Measurements from ENCODE around the gene PFN1. TPM values are rescaled to one million over a fixed set of nuclear protein-coding genes. Genes with fewer than 3 reads are reported as not detected.

The PFN1 gene
- total and polyA plus RNA-seq, 2 experiments from 2014 or later, result 244 to 706 TPM

GRCh38 chr17:4974115-4974670 lies 25.9 kb upstream of the PFN1 start:
- Histone ChIP-seq H3K4me3 (no peak overlapping the region), H3K9me3 (ENCODE audit: low read depth) (no peaks in the 10 kb centered on the region), H3K36me3 (replicated peaks; ENCODE audit: insufficient read depth, low read depth) (no peaks in the 10 kb centered on the region), H3K27ac (no peak overlapping the region), H4K20me1 (ENCODE audit: insufficient read depth, poor library complexity, severe bottlenecking) (no peaks in the 10 kb centered on the region), H3K27me3 (no peaks in the 10 kb centered on the region), H2AFZ (no peak overlapping the region), H3K4me1 (ENCODE audit: insufficient read depth) (peaks cover 14% of the 10 kb centered on the region), H3K4me2 (no peak overlapping the region), H3K79me2 (peaks cover 41% of the 10 kb centered on the region), H3K9me2 (replicated peaks; ENCODE audit: insufficient read depth) (no peaks in the 10 kb centered on the region)
- 95% methylated on average over 9 of the region's 9 CpGs for WGBS (ENCODE audit: low lambda C conversion rate, missing lambda C conversion rate)
- no peak for DNase-seq (ENCODE audit: low spot score)
- TF ChIP-seq EZH2phosphoT487 (IDR thresholded peaks at IDR 0.05; ENCODE audit: low read depth, severe bottlenecking, unreplicated experiment) (no peak), EZH2 (IDR thresholded peaks at IDR 0.05; ENCODE audit: borderline replicate concordance) (no peak)
- TF ChIP-seq, protein P1, sequence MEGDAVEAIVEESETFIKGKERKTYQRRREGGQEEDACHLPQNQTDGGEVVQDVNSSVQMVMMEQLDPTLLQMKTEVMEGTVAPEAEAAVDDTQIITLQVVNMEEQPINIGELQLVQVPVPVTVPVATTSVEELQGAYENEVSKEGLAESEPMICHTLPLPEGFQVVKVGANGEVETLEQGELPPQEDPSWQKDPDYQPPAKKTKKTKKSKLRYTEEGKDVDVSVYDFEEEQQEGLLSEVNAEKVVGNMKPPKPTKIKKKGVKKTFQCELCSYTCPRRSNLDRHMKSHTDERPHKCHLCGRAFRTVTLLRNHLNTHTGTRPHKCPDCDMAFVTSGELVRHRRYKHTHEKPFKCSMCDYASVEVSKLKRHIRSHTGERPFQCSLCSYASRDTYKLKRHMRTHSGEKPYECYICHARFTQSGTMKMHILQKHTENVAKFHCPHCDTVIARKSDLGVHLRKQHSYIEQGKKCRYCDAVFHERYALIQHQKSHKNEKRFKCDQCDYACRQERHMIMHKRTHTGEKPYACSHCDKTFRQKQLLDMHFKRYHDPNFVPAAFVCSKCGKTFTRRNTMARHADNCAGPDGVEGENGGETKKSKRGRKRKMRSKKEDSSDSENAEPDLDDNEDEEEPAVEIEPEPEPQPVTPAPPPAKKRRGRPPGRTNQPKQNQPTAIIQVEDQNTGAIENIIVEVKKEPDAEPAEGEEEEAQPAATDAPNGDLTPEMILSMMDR (IDR thresholded peaks at IDR 0.05; ENCODE audit: poor library complexity), result no peak

DNA sequence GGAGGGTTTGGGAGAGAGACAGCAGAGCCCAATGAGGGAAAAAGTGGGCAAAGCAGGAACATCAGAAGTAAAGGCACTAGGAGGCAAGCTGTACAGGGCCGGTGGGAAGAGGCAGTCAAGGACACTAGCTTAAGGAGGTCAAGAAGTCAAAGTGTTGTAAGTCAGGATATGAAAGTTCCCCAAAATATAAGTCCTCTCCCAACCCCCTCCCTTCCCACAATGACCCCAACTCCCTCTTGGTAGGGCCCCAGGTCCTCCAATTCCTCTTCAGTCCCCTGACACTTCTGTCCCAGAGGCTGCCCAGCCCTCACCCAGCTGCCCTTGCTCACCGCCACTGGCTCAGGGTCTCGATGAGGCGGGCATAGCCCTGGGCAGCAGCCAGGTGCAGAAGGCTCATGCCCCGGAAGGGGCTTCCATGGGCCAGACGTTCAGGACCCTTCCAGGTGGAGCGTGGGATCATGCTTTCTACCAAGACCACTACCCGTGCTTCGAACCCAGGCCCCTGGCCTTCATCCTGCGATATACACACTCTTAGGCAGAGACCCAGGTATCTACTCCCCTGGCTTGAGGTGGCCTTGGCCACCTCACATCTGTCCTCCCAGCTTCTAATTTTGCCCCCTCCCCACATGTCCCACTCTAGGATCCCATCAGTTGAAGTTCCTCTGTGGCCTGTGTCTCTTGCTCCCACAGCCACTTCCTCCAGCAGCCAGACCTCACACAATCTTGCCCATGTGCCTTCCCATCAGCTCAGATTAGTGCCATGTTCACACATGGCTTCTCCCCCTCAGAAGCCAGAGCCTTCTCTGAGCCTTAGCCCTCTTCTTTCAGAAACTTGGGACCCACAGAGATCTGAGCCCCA lies 25.2 kb upstream of the PFN1 start:
- no peaks in the 10 kb centered on the region for H3K9me3 ChIP-seq (ENCODE audit: low read depth)
- H3K4me3 ChIP-seq, result no peak overlapping the region
- H3K36me3 ChIP-seq (replicated peaks; ENCODE audit: insufficient read depth, low read depth), result no peaks in the 10 kb centered on the region
- H3K27me3 ChIP-seq, result no peaks in the 10 kb centered on the region
- H2AFZ ChIP-seq, result no peak overlapping the region
- no peaks in the 10 kb centered on the region for H3K9me2 ChIP-seq (replicated peaks; ENCODE audit: insufficient read depth)
- TF ChIP-seq EZH2phosphoT487 (IDR thresholded peaks at IDR 0.05; ENCODE audit: low read depth, severe bottlenecking, unreplicated experiment) (no peak), EZH2 (IDR thresholded peaks at IDR 0.05; ENCODE audit: borderline replicate concordance) (no peak)
- TF ChIP-seq, protein P1 (IDR thresholded peaks at IDR 0.05; ENCODE audit: poor library complexity), result no peak
- no peak overlapping the region for H3K4me2 ChIP-seq
- H3K4me1 ChIP-seq (ENCODE audit: insufficient read depth), result peaks cover 14% of the 10 kb centered on the region
- WGBS (ENCODE audit: low lambda C conversion rate, missing lambda C conversion rate), result 93% methylated on average over 9 of the region's 10 CpGs
- no peak overlapping the region for H3K27ac ChIP-seq
- H3K79me2 ChIP-seq, result peaks cover 47% of the 10 kb centered on the region
- no peaks in the 10 kb centered on the region for H4K20me1 ChIP-seq (ENCODE audit: insufficient read depth, poor library complexity, severe bottlenecking)
- no peak for DNase-seq (ENCODE audit: low spot score)

DNA sequence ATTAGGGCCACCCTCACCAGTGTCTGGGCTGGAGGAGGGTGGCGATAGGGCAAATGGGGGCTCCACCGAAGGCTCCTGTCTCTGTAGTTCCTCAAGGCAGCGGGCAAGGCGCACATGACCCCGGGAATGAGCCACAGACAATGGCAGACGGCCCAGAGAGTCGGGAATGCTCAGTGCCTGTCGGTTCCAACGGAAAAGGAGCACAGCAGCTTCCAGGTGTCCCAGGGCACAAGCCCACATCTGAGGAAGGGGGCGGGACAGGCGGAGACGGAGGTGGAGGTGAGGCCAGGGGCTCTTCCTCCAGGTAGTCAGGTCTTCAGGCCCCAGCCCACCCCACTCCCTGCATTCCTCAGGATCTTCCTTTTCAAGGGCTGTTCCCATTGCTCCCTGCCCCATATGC lies 24.4 kb upstream of the PFN1 start:
- H3K4me1 ChIP-seq (ENCODE audit: insufficient read depth), result peaks cover 14% of the 10 kb centered on the region
- H2AFZ ChIP-seq, result no peak overlapping the region
- TF ChIP-seq, protein P1 (IDR thresholded peaks at IDR 0.05; ENCODE audit: poor library complexity), result no peak
- DNase-seq (ENCODE audit: low spot score), result no peak
- H3K4me3 ChIP-seq, result no peak overlapping the region
- H3K4me2 ChIP-seq, result no peak overlapping the region
- H3K36me3 ChIP-seq (replicated peaks; ENCODE audit: insufficient read depth, low read depth), result no peaks in the 10 kb centered on the region
- no peaks in the 10 kb centered on the region for H3K9me2 ChIP-seq (replicated peaks; ENCODE audit: insufficient read depth)
- no peaks in the 10 kb centered on the region for H3K9me3 ChIP-seq (ENCODE audit: low read depth)
- H3K27me3 ChIP-seq, result no peaks in the 10 kb centered on the region
- no peaks in the 10 kb centered on the region for H4K20me1 ChIP-seq (ENCODE audit: insufficient read depth, poor library complexity, severe bottlenecking)
- H3K79me2 ChIP-seq, result peaks cover 51% of the 10 kb centered on the region
- 58% methylated on average over 10 of the region's 12 CpGs for WGBS (ENCODE audit: low lambda C conversion rate, missing lambda C conversion rate)
- H3K27ac ChIP-seq, result no peak overlapping the region
